Heart right ventricle (tissue), 16 donors: ENCODE data around the gene ADRA1B. TPM values are rescaled to one million over a fixed set of nuclear protein-coding genes. Genes with fewer than 3 reads are reported as not detected.

Source experiments
- ATAC-seq, 8 donors: fragments of 200-7000 bp; cut with Tn5 transposase; one replicate each; pipeline ENCODE4 v1.9.1; 2020; ENCODE audit warnings: mild to moderate bottlenecking in 8 of 8, moderate library complexity in 8 of 8, moderate number of reproducible peaks in 1 of 8
- DNase-seq, 2 donors: peaks; one replicate each; pipeline ENCODE4 v3.0.0-alpha.2; 2020
- H3K27ac ChIP-seq, 10 donors: fragments of 200-600 bp; sonication (generic) in 2 of 10; one replicate each; pipeline versions ENCODE4 v1.5.0 to v1.8.0; 2020 to 2022; ENCODE audit warnings: mild to moderate bottlenecking in 3 of 10
- H3K27me3 ChIP-seq, 7 donors: fragments of 200-600 bp; one replicate each; pipeline ENCODE4 v1.8.0; 2021 to 2022; ENCODE audit warnings: mild to moderate bottlenecking in 2 of 7
- H3K36me3 ChIP-seq, 9 donors: fragments of 200-600 bp; sonication (generic) in 1 of 9; one replicate each; pipeline versions ENCODE4 v1.5.0 to v1.8.0; 2020 to 2022; ENCODE audit warnings: mild to moderate bottlenecking in 2 of 9
- H3K4me1 ChIP-seq, 9 donors: fragments of 200-600 bp; sonication (generic) in 1 of 9; one replicate each; pipeline versions ENCODE4 v1.5.0 to v1.8.0; 2020 to 2022; ENCODE audit warnings: mild to moderate bottlenecking in 4 of 9
- H3K4me3 ChIP-seq, 10 donors: fragments of 200-600 bp; sonication (generic) in 2 of 10; one replicate each; pipeline versions ENCODE4 v1.5.0 to v1.8.0; 2020 to 2022; ENCODE audit warnings: mild to moderate bottlenecking in 7 of 10, moderate library complexity in 2 of 10
- H3K9me3 ChIP-seq, 11 donors: fragments of 200-600 bp in 10 of 11; sonication (generic) in 2 of 11; one replicate each; pipeline versions ENCODE4 v1.5.0 to v1.8.0; 2013 to 2022; ENCODE audit warnings: mild to moderate bottlenecking in 2 of 11, control low read depth in 1 of 11, moderate library complexity in 1 of 11
- CTCF ChIP-seq, 9 donors: fragments of 200-600 bp; sonication (generic) in 2 of 9; IDR thresholded peaks; one replicate each; pipeline versions ENCODE4 v1.5.0 to v1.8.0; 2021 to 2022; ENCODE audit warnings: antibody characterized with exemption in 9 of 9, mild to moderate bottlenecking in 5 of 9, moderate library complexity in 1 of 9
- WGBS, 2 donors: extraction: QIAGEN DNeasy Blood & Tissue Kit; methylation state at CpG; one replicate each; pipeline ENCODE4 v1.1.7; 2013; ENCODE audit warnings: inconsistent platforms in 1 of 2; 5-methylcytosine and 5-hydroxymethylcytosine counted together
- intact Hi-C, 10 donors: fragments of 100-400 bp; cut with DNase I; formaldehyde crosslinking; loops; one replicate each; pipeline versions ENCODE4 v1.11.1 to v1.14.2; 2022
- polyA plus RNA-seq, 2 donors: library from polyadenylated mRNA; stranded (reverse); fragments of 200-250 nt; gene quantifications; one replicate each; pipeline ENCODE4 v1.2.3, GENCODE V29; 2013
- total RNA-seq, 10 donors: library from RNA; stranded (reverse); fragmentation: NEBNext Ultra II Directional in 3 of 10; extraction: Animal tissue kit (Norgen Biotek cat#: 25700) in 3 of 10; gene quantifications; one replicate each; pipeline versions ENCODE4 v1.2.1 to v1.2.4, GENCODE V29; 2021 to 2023
- donor health status: Arrhythmogenic right ventricular cardiomyopathy.
- donor health status: ischemic (EF 13 %, LVEDD 7.1; RV severe dilation, severe dysfunction).
- donor health status: healthy with polysubstance abuse.
- donor health status: DM: no; HTN: yes; CAD: no.
- donor health status: DM: no; HTN: no; CAD: no.
- donor health status: ischemic (EF 25% LVEDD 6.9; RV normal size, moderate dysfunction).
- donor health status: ischemic (EF 25% LVEDD 5.7; RV mildly dilated, moderate dysfunction).
- donor health status: healthy.
- donor health status: DM: yes; HTN: yes; CAD: no.
- donor health status: Ischemic cardiomyopathy.
- donor health status: ischemic (EF 35%, LVEDD 5.7; RV mildly dilated, moderate dysfunction).
- donor health status: nonischemic (EF 11% LVEDD 7.7; RV severe dilation, severe dysfunction).
- donor health status: DM: yes; HTN: yes; CAD: no.
- donor health status: PGD.
- donor health status: ischemic (EF 29% LVEDD 5.4; RV normal size, mild dysfunction).
- donor health status: nonischemic (EF 23%, LVEDD 6.1; RV moderate dilation, normal function).

Gene ADRA1B
- total and polyA plus RNA-seq, 12 donors = 0.44 to 4.1 (median 1.8) TPM

DNA sequence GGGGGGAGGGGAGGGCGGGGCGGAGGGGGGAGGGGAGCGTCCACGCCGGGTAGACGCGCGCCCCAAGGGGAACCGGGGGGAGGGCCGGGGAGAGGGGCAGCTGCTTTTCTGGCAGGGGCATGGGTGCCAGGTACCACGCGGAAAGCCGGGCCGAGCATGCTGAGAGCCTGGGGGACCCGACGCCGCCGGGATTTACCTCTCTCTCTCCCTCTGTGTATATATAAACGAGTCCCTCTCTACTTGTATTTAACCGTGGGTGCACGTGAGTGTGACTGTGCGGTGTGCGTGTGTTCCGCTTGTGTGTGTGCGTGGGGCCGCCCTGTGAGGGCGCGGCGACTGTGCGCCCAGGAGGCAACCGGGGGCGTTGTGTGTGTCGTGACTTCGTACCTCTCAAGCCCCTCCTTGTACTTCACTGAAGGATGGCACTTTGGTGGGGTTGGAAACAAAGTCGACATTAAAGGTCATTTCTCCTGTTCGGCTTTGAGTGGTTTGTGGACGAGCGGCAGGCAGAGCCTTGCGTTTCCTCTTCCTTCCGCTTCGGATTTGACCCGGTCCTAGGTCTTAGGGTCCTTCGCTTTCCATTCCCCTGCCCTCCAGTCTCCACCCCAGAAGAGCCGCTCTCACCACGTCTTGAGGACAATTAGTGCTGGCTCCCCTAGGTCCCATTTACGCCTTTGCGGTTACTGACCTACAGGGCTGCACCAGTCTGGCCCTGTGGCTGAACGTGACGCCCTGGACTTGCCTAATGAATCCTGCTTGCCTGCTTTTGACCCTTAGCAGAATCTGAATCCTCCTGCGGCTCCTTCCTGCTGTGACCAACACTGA lies 56.5 kb downstream of the ADRA1B start:
- no peak for ATAC-seq
- H3K27me3 ChIP-seq = peaks cover 0 to 67% (median 32%) of the 10 kb centered on the region in 7 donors
- no peaks in the 10 kb centered on the region for H3K9me3 ChIP-seq
- no peak for DNase-seq
- intact Hi-C loops = loop anchor here in 1 of 10 donors (10.0 kb wide), 1 partner anchor 458 kb away; no protein-coding TSS in a partner anchor
- H3K27ac ChIP-seq = no peak overlapping the region
- peaks cover 0 to 13% (median 9%) of the 10 kb centered on the region in 9 donors for H3K4me1 ChIP-seq
- TF ChIP-seq CTCF (IDR thresholded peaks at IDR 0.05) = no peak
- WGBS, 2 donors = 41 to 47% methylated on average over 43 to 48 of the region's 50 CpGs
- H3K4me3 ChIP-seq = peak overlapping the region in 9 of 10 donors; percentile 22 to 39 (median 33)
- no peaks in the 10 kb centered on the region for H3K36me3 ChIP-seq

DNA sequence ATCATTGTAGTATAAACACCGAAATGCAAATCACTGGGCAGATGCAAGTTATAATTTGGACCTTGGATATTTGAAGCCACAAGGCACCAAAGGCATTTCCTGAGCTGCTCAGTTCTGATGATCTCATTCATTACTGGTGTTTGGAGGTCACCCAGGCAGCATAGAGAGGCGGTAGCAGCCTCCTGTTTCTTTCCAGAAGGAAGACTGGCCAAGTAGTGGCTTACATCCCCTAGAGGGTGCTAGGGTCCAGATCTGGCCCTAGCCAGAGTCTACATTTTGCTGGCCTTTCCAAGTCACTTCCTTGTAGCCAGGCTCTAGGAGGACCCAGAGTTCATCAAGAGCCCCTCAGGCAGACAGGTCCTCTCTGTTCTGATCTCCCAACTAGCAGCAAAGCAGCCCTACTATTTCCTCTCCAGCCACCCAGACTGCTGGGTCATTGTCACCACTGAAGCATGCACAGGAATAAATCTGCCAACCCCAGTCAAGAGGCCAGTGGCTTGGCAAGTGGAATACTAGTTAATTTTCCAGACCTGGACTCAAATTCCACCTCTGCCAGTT lies 59.3 kb downstream of the ADRA1B start:
- peak in 5 of 9 donors; percentile 21 to 37 (median 32) for TF ChIP-seq CTCF (IDR thresholded peaks at IDR 0.05)
- Histone ChIP-seq H3K36me3 (no peaks in the 10 kb centered on the region), H3K27me3 (peaks cover 0 to 42% (median 25%) of the 10 kb centered on the region in 7 donors), H3K9me3 (no peaks in the 10 kb centered on the region), H3K27ac (peak overlapping the region in 3 of 10 donors; percentile 9 to 48 (median 40)), H3K4me3 (no peak overlapping the region), H3K4me1 (peaks cover 0 to 13% (median 9%) of the 10 kb centered on the region in 9 donors)
- intact Hi-C loops = loop anchor here in 2 of 10 donors (5.0 to 10.0 kb wide), 2 partner anchors 461 to 688 kb away; no protein-coding TSS in a partner anchor
- DNase-seq (peak in 1 of 2 donors; percentile 27), ATAC-seq (peak; percentile 75 to 91 (median 80))
- 44 to 61% methylated on average over 2 of the region's 2 CpGs for WGBS, 2 donors

DNA sequence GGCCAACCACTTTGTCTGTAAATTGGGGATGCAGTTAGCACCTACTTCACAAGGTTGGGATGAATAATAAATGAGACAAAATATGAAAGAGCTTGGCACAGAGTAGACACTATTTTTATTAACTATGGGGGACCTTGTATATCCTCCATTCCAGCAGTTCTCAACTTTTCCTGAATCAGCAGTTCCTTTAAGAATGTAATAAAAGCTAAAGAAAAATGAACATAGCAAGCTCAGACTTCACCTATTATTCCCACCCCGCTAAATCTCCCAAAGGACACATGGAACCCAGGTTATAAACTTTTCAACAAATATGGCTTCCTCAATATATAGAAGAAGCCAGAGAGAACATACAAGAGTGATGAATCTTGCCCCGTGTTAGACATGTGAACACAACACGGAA lies 60.6 kb downstream of the ADRA1B start:
- 93 to 95% methylated on average over 3 of the region's 3 CpGs for WGBS, 2 donors
- DNase-seq (no peak), ATAC-seq (no peak)
- TF ChIP-seq CTCF (IDR thresholded peaks at IDR 0.05) = no peak
- H3K27ac ChIP-seq = no peak overlapping the region
- peaks cover 0 to 28% (median 13%) of the 10 kb centered on the region in 7 donors for H3K27me3 ChIP-seq
- intact Hi-C loops = loop anchor here in 2 of 10 donors (5.0 to 10.0 kb wide), 2 partner anchors 462 to 690 kb away; no protein-coding TSS in a partner anchor
- no peak overlapping the region for H3K4me3 ChIP-seq
- no peaks in the 10 kb centered on the region for H3K9me3 ChIP-seq
- H3K36me3 ChIP-seq = no peaks in the 10 kb centered on the region
- H3K4me1 ChIP-seq = peaks cover 0 to 13% (median 9%) of the 10 kb centered on the region in 9 donors

- DNase-seq = no peak
- no peaks in the 10 kb centered on the region for H3K36me3 ChIP-seq
These were observed 62.1 kb downstream of the ADRA1B start for GRCh38 chr5:159978358-159978757.

More at GRCh38 chr5:159978358-159978757, 62.1 kb downstream of the ADRA1B start:
- Histone ChIP-seq H3K27me3 (peaks cover 0 to 14% (median 4%) of the 10 kb centered on the region in 7 donors), H3K27ac (no peak overlapping the region), H3K4me3 (no peak overlapping the region), H3K4me1 (peaks cover 0 to 13% (median 7%) of the 10 kb centered on the region in 9 donors), H3K9me3 (no peaks in the 10 kb centered on the region)
- no peak for TF ChIP-seq CTCF (IDR thresholded peaks at IDR 0.05)
- ATAC-seq = no peak
- WGBS, 2 donors = 9 to 18% methylated on average over 2 of the region's 2 CpGs
- intact Hi-C loops = loop anchor here in 2 of 10 donors (5.0 to 10.0 kb wide), 2 partner anchors 464 to 691 kb away; no protein-coding TSS in a partner anchor
